GM19193 (cell line): ENCODE results near the gene ZC3H15.

Experiments
- POLR2A ChIP-seq: IDR thresholded peaks from 4 replicates; pipeline ENCODE4 v1.6.1; 2011; ENCODE audit not compliant: insufficient read depth, insufficient read length; ENCODE audit errors: extremely low read depth

The ZC3H15 gene

DNA sequence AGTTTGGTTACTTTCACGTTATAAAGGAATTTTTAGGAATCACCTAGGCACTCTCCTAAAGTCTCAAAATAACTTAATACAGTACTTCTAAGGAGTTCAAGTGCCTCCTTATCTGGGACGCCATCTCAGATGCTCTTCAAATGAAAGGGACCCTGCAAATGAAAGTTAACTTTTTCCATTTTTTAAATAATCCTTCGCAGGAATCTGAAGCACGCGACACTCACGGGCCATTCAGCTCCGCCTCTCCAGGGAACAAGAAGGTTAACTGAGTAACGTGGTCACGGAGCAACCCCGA, 537 bp upstream of the ZC3H15 start:
- no peak for TF ChIP-seq POLR2A

DNA sequence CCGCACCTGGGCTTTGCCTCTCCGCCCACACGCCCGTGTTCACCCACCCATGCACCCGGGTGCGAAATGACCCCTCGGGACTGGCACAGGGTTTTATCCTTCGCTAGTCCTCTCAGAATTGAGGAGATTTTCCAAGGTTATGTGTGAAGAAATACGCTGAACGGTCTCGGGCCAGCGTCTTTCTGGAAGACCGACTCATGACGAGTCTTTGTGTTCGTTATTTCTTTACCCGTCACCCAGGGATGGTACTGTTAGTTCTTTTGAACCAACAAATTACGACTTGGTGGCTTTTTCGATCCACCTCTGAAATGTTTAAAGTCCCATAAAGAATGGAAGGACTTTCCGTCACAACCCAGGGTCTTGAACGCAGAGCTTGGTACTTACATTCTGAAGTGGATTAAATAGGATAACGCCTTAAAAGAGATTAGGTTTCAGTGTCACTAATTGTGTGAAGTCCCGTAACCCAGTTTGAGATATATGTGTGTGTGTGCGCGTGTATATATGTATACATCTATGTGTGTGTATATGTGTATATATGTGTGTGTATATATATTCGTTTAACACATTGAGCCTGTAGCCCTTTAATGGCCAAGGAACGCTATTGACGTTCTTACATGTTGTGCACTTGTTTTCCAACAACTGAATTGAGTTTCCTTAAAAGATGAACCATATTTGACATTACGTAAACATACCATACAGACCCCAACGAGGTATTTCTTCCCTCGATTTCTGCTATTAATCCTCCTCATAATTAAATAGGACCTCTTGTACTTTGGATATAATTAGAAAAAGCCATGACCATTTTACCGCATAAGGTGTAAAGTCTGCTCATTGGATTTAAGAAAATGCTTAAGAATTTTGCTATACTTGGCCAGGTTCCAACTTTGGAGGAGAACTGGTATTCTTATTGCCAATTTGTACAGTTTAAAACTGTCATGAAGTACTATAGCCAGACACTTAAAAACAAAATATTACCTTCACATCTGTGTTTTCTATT, 889 bp downstream of the ZC3H15 start:
- TF ChIP-seq POLR2A = no peak

DNA sequence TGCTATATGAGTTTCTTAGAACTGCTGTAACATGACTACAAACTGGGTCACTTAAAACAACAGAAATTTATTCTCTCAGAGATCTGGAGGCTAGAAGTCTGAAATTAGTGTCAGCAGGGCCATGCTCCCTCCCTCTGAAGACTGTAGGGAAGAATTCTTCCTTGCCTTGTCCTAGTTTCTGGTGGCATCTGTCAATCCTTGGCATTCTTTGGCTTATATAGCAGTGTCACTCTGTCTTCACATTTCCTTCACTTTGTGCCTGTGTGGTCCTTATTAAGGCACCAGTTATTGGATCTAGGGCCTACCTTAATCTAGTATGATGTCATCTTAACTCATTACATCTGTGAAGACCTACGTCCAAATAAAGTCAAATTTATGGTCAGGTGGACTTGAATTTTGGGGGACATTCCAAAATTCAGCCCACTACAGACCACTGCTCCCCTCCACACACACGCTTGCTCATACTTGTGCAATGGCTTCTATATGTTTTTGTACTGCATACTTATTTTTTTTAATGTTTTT, 7.6 kb downstream of the ZC3H15 start:
- no peak for TF ChIP-seq POLR2A

DNA sequence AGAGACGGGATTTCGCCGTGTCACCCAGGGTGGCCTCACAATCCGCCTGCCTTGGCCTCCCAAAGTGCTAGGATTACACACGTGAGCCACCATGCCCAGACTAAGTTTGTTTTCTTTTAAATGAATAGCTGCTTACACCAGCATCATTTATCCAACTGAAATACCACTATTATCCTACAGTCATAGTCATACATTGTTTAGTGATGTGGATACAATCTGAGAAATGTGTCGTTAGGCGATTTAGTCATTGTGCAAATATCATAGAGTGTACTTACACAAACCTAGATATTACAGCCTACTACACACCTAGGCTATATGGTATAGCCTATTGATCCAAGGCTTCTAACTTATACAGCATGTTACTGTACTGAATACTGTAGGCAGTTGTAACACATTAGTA, 10.3 kb downstream of the ZC3H15 start:
- TF ChIP-seq POLR2A = no peak

DNA sequence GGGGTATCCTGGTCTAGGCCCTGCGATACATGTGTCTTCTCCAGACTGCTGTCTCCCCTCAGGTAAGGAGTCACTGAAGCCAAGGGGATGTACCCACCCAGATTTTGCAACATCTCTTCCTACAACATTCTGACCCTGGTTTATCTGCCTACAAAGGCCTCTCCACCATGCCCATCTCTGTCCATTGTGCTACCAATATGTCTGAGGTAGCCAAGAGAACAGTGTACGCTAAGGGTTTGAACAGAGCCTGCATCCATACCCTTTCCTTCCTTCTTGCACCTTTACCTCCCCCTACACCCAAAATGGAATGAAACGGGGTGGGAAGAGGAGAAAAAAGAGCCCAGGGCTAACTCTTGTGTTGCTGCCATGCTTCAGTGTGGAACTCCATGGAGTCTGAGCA, 11.9 kb downstream of the ZC3H15 start:
- no peak for TF ChIP-seq POLR2A

DNA sequence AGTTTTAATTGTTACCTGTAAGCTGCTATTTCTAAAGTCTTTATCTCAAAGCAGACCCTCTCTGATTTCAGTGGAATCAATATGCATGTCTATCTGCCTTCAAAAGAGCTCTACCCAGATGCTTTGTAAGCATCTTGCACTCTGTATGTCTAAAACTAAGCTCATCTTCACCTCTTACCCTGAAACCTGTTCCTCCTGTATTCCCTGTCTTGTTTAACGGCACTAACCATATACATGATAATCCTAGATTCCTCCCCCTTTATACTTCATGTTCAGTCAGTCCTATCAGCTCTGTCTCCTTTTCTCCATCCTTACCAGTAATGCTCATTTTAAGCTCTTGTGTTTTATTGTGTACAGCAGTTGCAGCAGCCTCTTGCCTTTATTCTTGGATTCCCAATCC, 12.8 kb downstream of the ZC3H15 start:
- no peak for TF ChIP-seq POLR2A

DNA sequence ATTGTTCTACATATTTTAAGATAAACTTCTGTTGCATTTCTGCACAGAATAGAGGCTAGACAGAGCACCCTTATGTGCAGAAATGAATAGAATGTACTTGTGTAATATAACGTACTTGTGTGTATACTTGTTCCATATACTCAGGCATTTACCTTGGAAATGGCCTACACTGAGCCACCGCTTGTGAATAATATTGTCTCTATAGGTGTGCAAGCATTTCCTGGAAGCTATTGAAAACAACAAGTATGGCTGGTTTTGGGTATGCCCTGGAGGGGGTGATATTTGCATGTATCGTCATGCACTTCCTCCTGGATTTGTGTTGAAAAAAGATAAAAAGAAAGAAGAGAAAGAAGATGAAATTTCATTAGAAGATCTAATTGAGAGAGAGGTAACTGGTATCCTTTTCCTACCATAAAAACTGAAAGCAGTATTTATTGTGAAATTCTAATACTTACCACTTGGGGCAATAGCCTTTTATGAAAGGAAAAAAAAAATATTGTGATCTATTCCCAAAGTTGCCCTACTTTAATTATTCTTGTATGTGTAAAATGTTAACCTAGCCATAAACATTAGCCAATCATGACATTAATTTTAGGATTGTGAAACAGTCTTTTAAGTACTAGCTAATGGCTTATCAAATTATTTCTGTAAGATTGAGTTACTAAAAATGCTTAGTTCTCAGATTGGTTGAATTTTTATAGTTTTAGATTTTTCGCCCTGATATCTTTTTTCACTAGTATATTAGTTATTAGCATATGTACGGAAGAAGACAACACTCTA, 18.0 kb downstream of the ZC3H15 start:
- no peak for TF ChIP-seq POLR2A

DNA sequence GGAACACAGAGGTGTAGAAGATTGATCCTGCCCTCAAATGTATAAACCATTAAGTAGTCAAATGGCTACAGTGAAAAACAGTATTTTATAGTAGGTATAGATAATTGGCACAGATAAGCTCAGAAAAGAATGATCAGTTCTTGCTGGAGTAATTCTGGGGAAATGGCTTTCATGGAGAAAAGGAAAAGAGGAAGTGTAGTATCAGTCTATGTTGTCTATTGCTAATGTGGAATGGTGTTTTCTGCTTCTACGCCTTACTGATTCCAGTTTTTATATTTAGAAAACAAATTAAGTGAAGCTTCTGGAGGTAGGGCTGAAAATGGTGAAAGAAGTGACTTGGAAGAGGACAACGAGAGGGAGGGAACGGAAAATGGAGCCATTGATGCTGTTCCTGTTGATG, 22.2 kb downstream of the ZC3H15 start:
- TF ChIP-seq POLR2A = no peak

DNA sequence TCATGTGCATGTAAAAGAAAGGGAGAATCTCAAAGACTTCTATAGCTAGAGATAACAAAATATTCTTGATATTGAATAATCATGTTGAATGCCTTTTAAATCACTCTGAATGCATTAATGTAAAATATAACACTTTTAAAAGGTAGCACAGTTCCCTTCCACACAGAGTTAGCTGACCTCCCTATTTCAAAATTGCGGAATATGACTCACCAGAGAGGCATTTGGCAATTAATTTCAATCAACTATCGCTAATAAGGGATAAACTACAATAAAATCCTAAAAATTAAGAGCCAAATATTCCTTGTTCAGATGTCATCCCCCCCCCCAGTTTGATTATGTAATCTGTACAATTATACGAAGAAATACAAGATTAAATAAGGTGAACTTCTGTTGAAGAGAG, 29.3 kb downstream of the ZC3H15 start:
- no peak for TF ChIP-seq POLR2A

DNA sequence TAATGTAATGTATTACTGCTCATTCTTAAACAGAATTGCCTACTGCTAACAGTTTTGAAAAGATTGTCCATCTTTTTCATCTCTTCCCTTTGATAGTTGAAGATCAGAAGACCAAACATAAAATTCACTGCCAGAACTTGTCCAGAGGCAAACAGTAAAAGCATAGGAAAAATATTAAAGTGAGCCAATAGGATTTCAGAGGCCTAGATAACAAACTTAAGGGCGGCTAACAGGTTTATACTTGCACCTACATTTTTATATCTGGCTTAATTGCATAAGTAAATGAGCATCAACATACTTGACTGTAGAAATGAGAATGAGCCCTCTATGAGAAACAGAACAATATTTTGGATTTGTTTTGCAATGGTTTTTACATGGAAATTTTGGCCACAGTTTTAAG, 30.3 kb downstream of the ZC3H15 start:
- TF ChIP-seq POLR2A = no peak

DNA sequence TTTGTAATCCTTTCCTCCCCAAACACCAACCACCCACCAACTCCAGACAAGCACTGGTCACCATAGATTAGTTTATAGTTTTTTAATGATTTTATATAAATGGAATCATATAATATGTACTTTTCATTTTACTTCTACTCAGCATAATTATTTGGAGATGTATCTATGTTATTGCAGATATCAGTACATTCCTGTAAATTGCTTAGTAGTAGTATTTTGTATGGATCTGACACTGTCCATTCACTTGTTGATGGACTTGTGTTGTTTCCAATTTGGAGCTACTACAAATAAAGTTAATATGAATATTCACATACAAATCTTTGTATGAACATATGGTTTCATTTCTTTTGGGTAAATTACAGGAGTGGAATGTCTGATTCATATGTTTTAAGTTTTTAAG, 31.0 kb downstream of the ZC3H15 start:
- no peak for TF ChIP-seq POLR2A

DNA sequence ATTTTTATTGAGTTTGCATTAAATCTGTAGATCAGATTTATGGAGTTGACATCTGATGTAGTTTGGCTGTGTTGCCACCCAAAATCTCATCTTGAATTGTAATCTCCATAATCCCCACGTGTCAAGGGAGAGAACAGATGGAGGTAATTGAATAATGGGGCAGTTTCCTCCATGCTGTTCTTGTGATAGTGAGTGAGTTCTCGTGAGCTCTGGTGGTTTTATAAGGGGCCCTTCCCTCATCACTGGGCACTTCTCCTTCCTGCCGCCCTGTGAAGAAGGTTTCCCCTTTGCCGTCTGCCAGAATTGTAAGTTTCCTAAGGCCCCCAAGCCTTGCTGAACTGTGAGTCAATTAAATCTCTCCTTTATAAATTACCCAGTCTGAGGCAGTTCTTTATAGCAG, 32.2 kb downstream of the ZC3H15 start:
- TF ChIP-seq POLR2A = no peak

DNA sequence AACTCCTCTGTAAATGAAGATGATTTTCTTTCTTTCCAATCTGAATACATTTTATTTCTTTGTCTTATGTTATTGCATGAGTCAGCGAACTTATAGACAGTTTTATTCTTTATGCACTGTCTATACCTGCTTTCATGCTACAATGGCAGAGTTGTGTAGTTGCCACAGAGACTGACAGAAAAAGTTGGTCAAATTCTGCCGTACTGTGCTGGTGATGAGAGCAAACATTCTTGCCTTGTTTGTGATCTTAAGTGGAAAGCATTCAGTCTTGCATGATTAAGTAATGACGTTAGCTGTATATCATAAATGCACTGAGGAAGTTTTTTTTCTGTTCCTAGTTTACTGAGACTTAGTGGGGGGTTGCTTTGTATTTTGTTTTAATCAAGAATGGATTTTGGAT, 32.9 kb downstream of the ZC3H15 start:
- no peak for TF ChIP-seq POLR2A

DNA sequence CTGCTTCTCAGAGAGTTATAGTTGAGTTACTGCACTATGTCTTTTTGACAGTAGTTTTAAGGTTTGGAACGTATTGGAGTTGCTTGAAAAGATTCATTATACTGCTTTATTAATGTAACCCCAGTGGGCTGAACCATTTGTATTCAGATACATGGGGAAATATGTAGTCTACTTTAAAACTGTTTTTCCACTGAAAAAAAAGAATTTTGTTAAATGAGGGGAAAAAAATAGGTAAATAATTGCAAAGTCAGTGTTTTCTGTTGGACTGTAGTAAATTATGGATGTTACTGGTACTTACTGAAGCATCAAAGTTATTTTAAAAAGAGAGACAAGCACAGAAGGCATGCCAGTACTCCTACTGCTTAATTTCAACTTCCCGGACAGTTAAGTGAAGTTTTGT, 36.4 kb downstream of the ZC3H15 start:
- TF ChIP-seq POLR2A = no peak

DNA sequence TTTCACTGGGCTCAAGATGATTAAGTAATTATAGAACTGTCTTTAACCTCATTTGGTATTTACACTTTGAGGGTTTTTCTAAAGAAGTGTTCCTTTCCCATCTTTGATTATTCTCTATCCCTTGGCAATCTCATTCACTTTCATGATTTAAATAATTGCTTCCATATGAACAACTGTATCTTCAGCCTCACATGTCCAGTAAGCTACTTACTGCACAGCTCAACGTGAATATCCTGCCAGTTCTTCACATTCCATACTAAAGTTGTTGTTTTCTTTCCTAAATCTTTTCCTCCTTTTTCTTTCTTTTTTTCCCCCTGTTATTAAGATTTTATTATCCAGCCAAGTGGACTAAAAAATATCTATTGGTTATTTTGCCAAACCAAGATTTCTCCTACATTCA, 37.7 kb downstream of the ZC3H15 start:
- TF ChIP-seq POLR2A = no peak

DNA sequence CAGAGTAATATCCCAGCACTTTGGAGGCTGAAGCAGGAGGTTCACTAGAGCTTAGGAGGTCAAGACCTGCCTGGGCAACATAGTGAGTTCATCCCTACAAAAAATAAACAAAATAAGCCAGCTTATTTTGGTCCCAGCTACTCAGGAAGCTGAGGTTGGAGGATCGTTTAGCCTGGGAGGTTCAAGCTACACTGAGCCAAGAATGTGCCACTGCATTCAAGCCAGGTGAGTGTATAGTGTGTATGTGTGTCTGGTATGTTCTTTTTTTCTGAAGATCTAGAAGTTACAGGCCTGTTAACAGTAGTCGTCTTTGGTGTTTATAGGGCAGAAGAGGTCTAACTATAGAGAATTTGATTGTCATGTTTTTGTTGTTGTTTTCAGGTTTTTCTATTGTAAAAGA, 40.2 kb downstream of the ZC3H15 start:
- TF ChIP-seq POLR2A = no peak

DNA sequence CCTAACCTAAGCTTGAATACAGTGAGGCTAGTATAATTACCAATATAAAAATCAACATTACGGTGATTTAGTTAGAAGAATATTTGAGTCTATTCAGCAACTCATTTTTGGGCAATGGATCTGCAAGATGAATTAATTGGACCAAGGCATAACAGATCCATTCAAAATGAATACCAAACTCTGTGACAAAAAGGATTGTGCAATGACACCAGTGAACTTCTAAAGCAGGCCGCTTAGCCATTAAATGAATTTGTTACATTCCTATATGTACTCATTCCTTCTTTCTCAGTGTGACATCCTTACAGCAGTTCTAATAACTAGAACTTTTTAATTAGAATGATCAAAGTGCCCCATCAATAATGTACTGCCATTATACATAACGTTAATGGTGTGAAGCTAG, 44.3 kb downstream of the ZC3H15 start:
- TF ChIP-seq POLR2A = no peak

DNA sequence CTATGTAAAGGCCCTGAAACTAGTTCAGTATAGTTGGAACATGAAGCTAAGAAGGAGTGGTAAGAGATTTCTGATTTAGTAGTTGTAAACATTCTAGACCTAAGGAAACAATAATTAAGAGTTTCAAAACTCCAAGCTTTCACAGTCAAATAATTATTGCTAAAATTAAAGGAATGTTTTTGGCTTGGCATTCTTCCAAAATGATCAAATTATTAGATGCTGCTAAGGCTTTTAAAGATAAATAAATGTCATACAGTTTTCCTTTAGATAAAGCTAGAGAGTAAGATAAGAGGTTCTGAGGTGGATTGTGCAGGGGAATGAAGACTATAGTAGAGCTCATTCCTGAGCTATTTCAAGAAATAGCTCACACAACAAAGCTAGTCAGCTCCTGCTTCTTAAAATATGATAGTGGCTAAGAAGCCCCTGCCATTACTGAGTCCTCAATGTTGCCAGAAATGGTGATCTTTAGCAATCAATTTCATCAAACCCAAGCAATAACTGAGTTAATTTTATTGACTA, 45.3 kb downstream of the ZC3H15 start:
- no peak for TF ChIP-seq POLR2A
